Psoas muscle (tissue), 8 donors: ENCODE results near the gene PPFIA3. TPM values are rescaled to one million over a fixed set of nuclear protein-coding genes. Genes with fewer than 3 reads are reported as not detected.

ENCODE experiments used
- ATAC-seq, 4 donors: fragments of 200-7000 bp; cut with Tn5 transposase; one replicate each; pipeline ENCODE4 v1.9.1; 2020; ENCODE audit warnings: moderate library complexity in 3 of 4, mild to moderate bottlenecking in 2 of 4
- DNase-seq, 2 donors: peaks; one replicate each; pipeline ENCODE4 v3.0.0-alpha.2; 2020
- H3K27ac ChIP-seq: fragments of 200-600 bp; one replicate; pipeline ENCODE4 v1.8.0; 2022
- H3K27me3 ChIP-seq, 3 donors: fragments of 200-600 bp in 1 of 3; one replicate each; pipeline versions ENCODE4 v1.6.1 to v1.8.0; 2013 to 2022; ENCODE audit warnings: low read length in 2 of 3, mild to moderate bottlenecking in 2 of 3, moderate library complexity in 1 of 3; ENCODE audit not compliant: insufficient read depth in 3 of 3
- H3K36me3 ChIP-seq, 2 donors: fragments of 200-600 bp in 1 of 2; one replicate each; pipeline versions ENCODE4 v1.6.1 to v1.8.0; 2013 to 2022; ENCODE audit warnings: low read depth in 1 of 2, mild to moderate bottlenecking in 1 of 2, moderate library complexity in 1 of 2; ENCODE audit not compliant: insufficient read depth in 1 of 2
- H3K4me1 ChIP-seq: fragments of 200-600 bp; one replicate; pipeline ENCODE4 v1.8.0; 2022
- H3K4me3 ChIP-seq: fragments of 200-600 bp; one replicate; pipeline ENCODE4 v1.8.0; 2022; ENCODE audit warnings: mild to moderate bottlenecking
- H3K9me3 ChIP-seq: fragments of 200-600 bp; one replicate; pipeline ENCODE4 v1.8.0; 2022
- WGBS, 3 donors: extraction: QIAGEN DNeasy Blood & Tissue Kit; methylation state at CpG; one replicate each; pipeline versions ENCODE4 v1.1.6 to v1.1.7; 2013; 5-methylcytosine and 5-hydroxymethylcytosine counted together
- intact Hi-C, 2 donors: fragments of 100-400 bp; cut with DNase I; formaldehyde crosslinking; loops; one replicate each; pipeline versions ENCODE4 v1.11.0 to v1.14.2; 2022
- long read RNA-seq, 2 donors: library from polyadenylated mRNA; unstranded; transcript quantifications; one replicate each; pipeline ENCODE4 v2.0.0, GENCODE V29; 2021
- polyA plus RNA-seq, 3 donors: library from polyadenylated mRNA; stranded (reverse); fragments of 200-250 nt; gene quantifications; one replicate each; pipeline ENCODE4 v1.2.3, GENCODE V29; 2013
- total RNA-seq, 4 donors: library from RNA; stranded (reverse); fragmentation: NEBNext Ultra II Directional in 2 of 4; extraction: Animal tissue kit (Norgen Biotek cat#: 25700) in 2 of 4; gene quantifications; one replicate each; pipeline versions ENCODE4 v1.2.1 to v1.2.4, GENCODE V29; 2021 to 2023
- TF ChIP-seq, protein P1 (sequence below): fragments of 200-600 bp; IDR thresholded peaks from one replicate; pipeline ENCODE4 v1.8.0; 2022; ENCODE audit warnings: antibody characterized with exemption
- donor health status: healthy with polysubstance abuse.
- donor health status: DM: no; HTN: no; CAD: no; lungs with moderate emphysema.
- donor health status: Bipolar disorder and iron deficiency.
- donor health status: healthy.
- donor health status: DM: yes; HTN: yes; CAD: no.
- donor health status: DM: no; HTN: no; CAD: no.
- donor health status: DM: no; HTN: no; CAD: no.
- donor health status: DM: yes; HTN: yes; CAD: no.

PPFIA3 gene
- 1 to 10 TPM; 1.4 to 3.8 (median 2.6) TPM for total RNA-seq
- polyA plus RNA-seq: 1 to 10 TPM; 2.6 to 5.0 (median 3.2) TPM
- long read RNA-seq, donor 1: 0 reads
- long read RNA-seq, donor 2: 0 reads

GRCh38 chr19:49119411-49120324, at the start of gene PPFIA3:
TSS of gene PPFIA3 (plus strand) at chr19:49119544. CDS start at chr19:49127874, 8,330 bp downstream.
- peak within 1 kb of the TSS; percentile 85 for H3K4me3 ChIP-seq
- peaks cover 25% of the 10 kb centered on the region for H3K4me1 ChIP-seq
- H3K36me3 ChIP-seq: no peaks in the 10 kb centered on the region
- H3K9me3 ChIP-seq: no peaks in the 10 kb centered on the region
- TF ChIP-seq, protein P1, sequence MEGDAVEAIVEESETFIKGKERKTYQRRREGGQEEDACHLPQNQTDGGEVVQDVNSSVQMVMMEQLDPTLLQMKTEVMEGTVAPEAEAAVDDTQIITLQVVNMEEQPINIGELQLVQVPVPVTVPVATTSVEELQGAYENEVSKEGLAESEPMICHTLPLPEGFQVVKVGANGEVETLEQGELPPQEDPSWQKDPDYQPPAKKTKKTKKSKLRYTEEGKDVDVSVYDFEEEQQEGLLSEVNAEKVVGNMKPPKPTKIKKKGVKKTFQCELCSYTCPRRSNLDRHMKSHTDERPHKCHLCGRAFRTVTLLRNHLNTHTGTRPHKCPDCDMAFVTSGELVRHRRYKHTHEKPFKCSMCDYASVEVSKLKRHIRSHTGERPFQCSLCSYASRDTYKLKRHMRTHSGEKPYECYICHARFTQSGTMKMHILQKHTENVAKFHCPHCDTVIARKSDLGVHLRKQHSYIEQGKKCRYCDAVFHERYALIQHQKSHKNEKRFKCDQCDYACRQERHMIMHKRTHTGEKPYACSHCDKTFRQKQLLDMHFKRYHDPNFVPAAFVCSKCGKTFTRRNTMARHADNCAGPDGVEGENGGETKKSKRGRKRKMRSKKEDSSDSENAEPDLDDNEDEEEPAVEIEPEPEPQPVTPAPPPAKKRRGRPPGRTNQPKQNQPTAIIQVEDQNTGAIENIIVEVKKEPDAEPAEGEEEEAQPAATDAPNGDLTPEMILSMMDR: no peak
- WGBS, 3 donors: 0 to 1% (median 1%) methylated on average over 53 to 90 of the region's 90 CpGs
- peak; percentile 72 to 84 for DNase-seq
- peak; percentile 64 to 72 (median 66) for ATAC-seq
- H3K27ac ChIP-seq: peak within 1 kb of the TSS; percentile 98
- intact Hi-C loops: loop anchor here (5.0 kb wide), 1 partner anchor 33 kb away; no protein-coding TSS in a partner anchor
- H3K27me3 ChIP-seq: no peaks in the 10 kb centered on the region

DNA sequence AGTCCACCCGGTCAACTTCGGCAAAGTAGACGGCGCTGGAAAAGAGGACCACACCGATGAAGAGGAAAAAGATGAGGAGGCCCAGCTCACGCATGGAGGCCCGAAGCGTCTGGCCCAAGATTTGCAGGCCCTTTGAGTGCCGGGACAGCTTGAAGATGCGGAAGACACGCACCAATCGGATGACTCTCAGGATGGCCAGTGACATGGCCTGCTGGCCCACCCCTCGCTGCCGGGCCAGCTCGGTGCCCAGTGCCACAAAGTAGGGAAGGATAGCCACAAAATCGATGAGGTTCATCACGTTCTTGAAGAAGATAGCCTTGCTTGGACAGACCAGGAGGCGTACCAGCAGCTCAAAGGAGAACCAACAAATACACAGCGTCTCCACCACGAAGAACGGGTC, 48.9 kb upstream of the PPFIA3 start:
- Histone ChIP-seq H3K4me1 (peaks cover 17% of the 10 kb centered on the region), H3K9me3 (no peaks in the 10 kb centered on the region), H3K36me3 (no peaks in the 10 kb centered on the region), H3K27me3 (peaks cover 0 to 4% (median 0%) of the 10 kb centered on the region in 3 donors), H3K27ac (peak overlapping the region; percentile 77), H3K4me3 (no peak overlapping the region)
- intact Hi-C loops: loop anchor here in 1 of 2 donors (5.0 kb wide), 1 partner anchor 78 kb away; the partner anchor contains the start of genes GYS1 and RUVBL2
- TF ChIP-seq, protein P1: no peak
- 75 to 87% (median 77%) methylated on average over 21 of the region's 21 CpGs for WGBS, 3 donors
- no peak for ATAC-seq
- no peak for DNase-seq

GRCh38 chr19:49071860-49072547, 47.3 kb upstream of the PPFIA3 start:
- ATAC-seq (peak in 3 of 4 donors; percentile 2 to 31 (median 19)), DNase-seq (peak; percentile 37 to 65)
- Histone ChIP-seq H3K27me3 (peaks cover 0 to 4% (median 0%) of the 10 kb centered on the region in 3 donors), H3K9me3 (no peaks in the 10 kb centered on the region), H3K27ac (peak overlapping the region; percentile 77), H3K4me1 (peaks cover 9% of the 10 kb centered on the region), H3K36me3 (no peaks in the 10 kb centered on the region), H3K4me3 (peak overlapping the region; percentile 47)
- intact Hi-C loops: loop anchor here in 1 of 2 donors (5.0 kb wide), 1 partner anchor 80 kb away; the partner anchor contains the start of genes GYS1 and RUVBL2
- TF ChIP-seq, protein P1: no peak
- 1 to 3% (median 2%) methylated on average over 53 to 93 of the region's 93 CpGs for WGBS, 3 donors

- Histone ChIP-seq H3K36me3 (no peaks in the 10 kb centered on the region), H3K27me3 (peaks cover 0 to 4% (median 0%) of the 10 kb centered on the region in 3 donors), H3K4me3 (peak overlapping the region; percentile 47), H3K27ac (peak overlapping the region; percentile 77), H3K4me1 (peaks cover 3% of the 10 kb centered on the region), H3K9me3 (no peaks in the 10 kb centered on the region)
- TF ChIP-seq, protein P1: peak; percentile 51
- WGBS, 3 donors: 26 to 36% (median 28%) methylated on average over 23 of the region's 23 CpGs
- DNase-seq (peak; percentile 74 to 79), ATAC-seq (peak; percentile 82 to 86 (median 84))
- intact Hi-C loops: loop anchor here in 1 of 2 donors (5.0 kb wide), 1 partner anchor 81 kb away; the partner anchor contains the start of genes GYS1 and RUVBL2
These were observed 45.6 kb upstream of the PPFIA3 start for GRCh38 chr19:49073514-49074378.
